ENCODE results near the gene MMP24. TPM values are rescaled to one million over a fixed set of nuclear protein-coding genes. Genes with fewer than 3 reads are reported as not detected.

MMP24 gene
- total RNA-seq, 1 experiment from 2014 or later = 23.0 TPM

DNA sequence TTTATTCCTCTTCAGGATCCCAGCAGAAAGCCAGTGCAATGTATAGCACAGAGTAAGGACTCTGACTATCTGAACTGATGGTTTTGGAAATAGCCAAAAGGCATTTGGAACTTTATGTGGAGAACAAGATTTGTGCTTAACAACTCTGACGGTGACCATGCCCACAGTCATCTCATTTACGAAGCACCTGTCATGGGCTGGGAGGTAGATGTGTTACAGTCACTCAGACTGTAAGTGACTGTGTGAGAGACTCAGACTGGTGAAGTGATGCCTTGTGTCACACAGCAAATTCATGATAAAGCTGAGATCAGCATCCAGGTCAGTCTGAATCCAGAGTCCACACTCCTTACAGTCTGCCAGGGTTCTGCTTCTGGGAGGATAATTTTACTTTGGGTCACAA is 89.6 kb downstream of the MMP24 start:
- Mint-ChIP-seq H3K4me1 (peaks cover 39 to 40% of the 10 kb centered on the region in 2 experiments), H3K27ac (peak overlapping the region in 2 of 3 experiments; percentile 41 to 68; a peak in 2 of 7 replicates), H3K9me3 (no peaks in the 10 kb centered on the region), H3K36me3 (ENCODE audit: insufficient read depth in 1 of 3, low read depth in 3 of 3) (peaks cover 2 to 7% (median 4%) of the 10 kb centered on the region in 3 experiments; a peak in 4 of 7 replicates), H3K4me3 (no peak overlapping the region), H3K27me3 (ENCODE audit: low read depth) (no peaks in the 10 kb centered on the region)
- Histone ChIP-seq H2BK5ac (ENCODE audit: insufficient read length, low read length) (no peak overlapping the region), H3K23ac (ENCODE audit: insufficient read length, low read depth, low read length) (no peak overlapping the region), H2BK120ac (ENCODE audit: low read depth, low read length, poor library complexity, severe bottlenecking) (no peak overlapping the region), H3K18ac (ENCODE audit: insufficient read length, low read depth, low read length) (no peak overlapping the region), H3K4me1 (ENCODE audit: insufficient read depth, low read length) (peaks cover 10% of the 10 kb centered on the region; the same call in 1 of the 2 replicates), H3K14ac (ENCODE audit: insufficient read depth, low read length) (no peak overlapping the region), H2BK12ac (ENCODE audit: insufficient read length, low read depth, low read length) (no peak overlapping the region), H3K4me2 (ENCODE audit: insufficient read depth, insufficient read length, low read length) (no peak overlapping the region), H3K9ac (ENCODE audit: extremely low read depth, insufficient read length, low read length) (no peak overlapping the region), H3K79me2 (ENCODE audit: insufficient read depth, low read length) (no peaks in the 10 kb centered on the region), H3K9me3 (ENCODE audit: control insufficient read depth, low read depth, low read length) (no peaks in the 10 kb centered on the region), H3K27me3 (ENCODE audit: insufficient read depth, low read length) (no peaks in the 10 kb centered on the region), H2BK20ac (ENCODE audit: low read depth, low read length, poor library complexity, severe bottlenecking) (no peak overlapping the region), H4K8ac (replicated peaks; ENCODE audit: insufficient read length, low read depth, low read length) (no peak overlapping the region), H3K23me2 (ENCODE audit: insufficient read length, low read depth, low read length, poor library complexity, severe bottlenecking) (no peaks in the 10 kb centered on the region), H4K20me1 (ENCODE audit: control insufficient read depth, insufficient read depth, insufficient read length) (no peaks in the 10 kb centered on the region), H3K79me1 (ENCODE audit: insufficient read depth, low read depth, low read length, poor library complexity, severe bottlenecking) (no peaks in the 10 kb centered on the region), H3K56ac (ENCODE audit: insufficient read length, low read depth, low read length) (no peak overlapping the region), H2BK15ac (ENCODE audit: low read depth, low read length) (no peak overlapping the region), H2AK5ac (ENCODE audit: insufficient read length, low read length) (no peak overlapping the region), H3K4ac (ENCODE audit: low read depth, low read length) (no peak overlapping the region), H3K27ac (ENCODE audit: insufficient read length, low read depth, low read length) (no peak overlapping the region), H4K5ac (ENCODE audit: insufficient read length, low read depth, low read length) (no peak overlapping the region), H2AFZ (ENCODE audit: low read length) (no peak overlapping the region), H3T11ph (ENCODE audit: low read length) (no peak overlapping the region), H4K91ac (ENCODE audit: insufficient read length, low read depth, low read length) (no peak overlapping the region)
- DNase-seq = no peak
- WGBS (ENCODE audit: extremely low coverage, insufficient read length, low lambda C conversion rate) = no CpG with 5 or more reads among the region's 2 CpGs
- TF ChIP-seq, protein P1, sequence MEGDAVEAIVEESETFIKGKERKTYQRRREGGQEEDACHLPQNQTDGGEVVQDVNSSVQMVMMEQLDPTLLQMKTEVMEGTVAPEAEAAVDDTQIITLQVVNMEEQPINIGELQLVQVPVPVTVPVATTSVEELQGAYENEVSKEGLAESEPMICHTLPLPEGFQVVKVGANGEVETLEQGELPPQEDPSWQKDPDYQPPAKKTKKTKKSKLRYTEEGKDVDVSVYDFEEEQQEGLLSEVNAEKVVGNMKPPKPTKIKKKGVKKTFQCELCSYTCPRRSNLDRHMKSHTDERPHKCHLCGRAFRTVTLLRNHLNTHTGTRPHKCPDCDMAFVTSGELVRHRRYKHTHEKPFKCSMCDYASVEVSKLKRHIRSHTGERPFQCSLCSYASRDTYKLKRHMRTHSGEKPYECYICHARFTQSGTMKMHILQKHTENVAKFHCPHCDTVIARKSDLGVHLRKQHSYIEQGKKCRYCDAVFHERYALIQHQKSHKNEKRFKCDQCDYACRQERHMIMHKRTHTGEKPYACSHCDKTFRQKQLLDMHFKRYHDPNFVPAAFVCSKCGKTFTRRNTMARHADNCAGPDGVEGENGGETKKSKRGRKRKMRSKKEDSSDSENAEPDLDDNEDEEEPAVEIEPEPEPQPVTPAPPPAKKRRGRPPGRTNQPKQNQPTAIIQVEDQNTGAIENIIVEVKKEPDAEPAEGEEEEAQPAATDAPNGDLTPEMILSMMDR (conservative IDR thresholded peaks at IDR 0.05) = no peak
